WTC11 (cell line): Measurements from ENCODE around the gene FBN3. TPM values are rescaled to one million over a fixed set of nuclear protein-coding genes. Genes with fewer than 3 reads are reported as not detected.

Experiments used
- ATAC-seq: fragments of 200-7000 bp; cut with Tn5 transposase; 2 replicates; pipeline ENCODE4 v1.10.0; 2021; ENCODE audit warnings: mild to moderate bottlenecking, moderate library complexity
- CTCF ChIA-PET: fragments of 300-600 bp; sonication (Branson Sonifier 250); formaldehyde crosslinking; loops from one replicate; lab custom pipeline; 2021; ENCODE audit warnings: antibody characterized with exemption; lab: Charles Lee
- POLR2A ChIA-PET: fragments of 350-600 bp; sonication (Branson Sonifier 250); formaldehyde crosslinking; loops from one replicate; lab custom pipeline; 2021; ENCODE audit warnings: antibody characterized with exemption; lab: Charles Lee
- DNase-seq: peaks from one replicate; pipeline ENCODE4 v3.0.0; 2021; ENCODE audit warnings: low spot score
- H3K27ac Mint-ChIP-seq: 2 replicates; pipeline ENCODE4 v1.8.0; 2021; ENCODE audit warnings: mixed read lengths
- H3K27me3 Mint-ChIP-seq: 2 replicates; pipeline ENCODE4 v1.8.0; 2021; ENCODE audit warnings: low read depth, mild to moderate bottlenecking, moderate library complexity, mixed read lengths
- H3K36me3 Mint-ChIP-seq: 2 replicates; pipeline ENCODE4 v1.8.0; 2021; ENCODE audit warnings: mixed read lengths
- H3K4me1 Mint-ChIP-seq: 2 replicates; pipeline ENCODE4 v1.8.0; 2022; ENCODE audit warnings: mixed read lengths
- H3K4me3 Mint-ChIP-seq: 2 replicates; pipeline ENCODE4 v1.8.0; 2021; ENCODE audit warnings: mild to moderate bottlenecking, moderate library complexity, mixed read lengths
- H3K9me3 Mint-ChIP-seq: 2 replicates; pipeline ENCODE4 v1.8.0; 2021; ENCODE audit warnings: mixed read lengths
- AR ChIP-seq: fragments of 250-450 bp; sonication (Bioruptor Pico); IDR thresholded peaks from 2 replicates; pipeline ENCODE4 v1.9.0; 2021; ENCODE audit warnings: mild to moderate bottlenecking
- ARID4B ChIP-seq: sonication (generic); formaldehyde crosslinking; IDR thresholded peaks from 2 replicates; pipeline ENCODE4 v1.8.0; 2023; ENCODE audit warnings: missing genetic modification reagents, mild to moderate bottlenecking, borderline replicate concordance
- GABPB1 ChIP-seq: sonication (generic); formaldehyde crosslinking; IDR thresholded peaks from 2 replicates; pipeline ENCODE4 v1.8.1; 2023; ENCODE audit warnings: mild to moderate bottlenecking, missing genetic modification reagents
- NFYB ChIP-seq: sonication (generic); formaldehyde crosslinking; conservative IDR thresholded peaks from 2 replicates; pipeline ENCODE4 v1.8.0; 2022; ENCODE audit warnings: low read depth, missing genetic modification reagents
- PREB ChIP-seq: sonication (generic); formaldehyde crosslinking; IDR thresholded peaks from 2 replicates; pipeline ENCODE4 v1.8.1; 2022; ENCODE audit warnings: mild to moderate bottlenecking, missing genetic modification reagents, moderate library complexity, borderline replicate concordance
- PRRX2 ChIP-seq: fragments of 250-450 bp; sonication (Bioruptor Pico); IDR thresholded peaks from 2 replicates; pipeline ENCODE4 v1.8.0; 2021; ENCODE audit warnings: mild to moderate bottlenecking
- SOX15 ChIP-seq: fragments of 250-450 bp; sonication (Bioruptor Pico); IDR thresholded peaks from 2 replicates; pipeline ENCODE4 v1.9.0; 2021; ENCODE audit warnings: mild to moderate bottlenecking
- USF1 ChIP-seq: sonication (generic); formaldehyde crosslinking; IDR thresholded peaks from 2 replicates; pipeline ENCODE4 v1.8.0; 2022; ENCODE audit warnings: mild to moderate bottlenecking, missing genetic modification reagents
- USF2 ChIP-seq: sonication (generic); formaldehyde crosslinking; IDR thresholded peaks from 2 replicates; pipeline ENCODE4 v1.8.1; 2023; ENCODE audit warnings: mild to moderate bottlenecking, missing genetic modification reagents, moderate library complexity
- ZBTB21 ChIP-seq: sonication (generic); formaldehyde crosslinking; IDR thresholded peaks from 2 replicates; pipeline ENCODE4 v1.8.1; 2023; ENCODE audit warnings: mild to moderate bottlenecking, missing genetic modification reagents, borderline replicate concordance
- ZNF219 ChIP-seq: sonication (generic); formaldehyde crosslinking; IDR thresholded peaks from 2 replicates; pipeline ENCODE4 v1.8.0; 2023; ENCODE audit warnings: missing genetic modification reagents, mild to moderate bottlenecking, borderline replicate concordance
- ZNF232 ChIP-seq: sonication (generic); formaldehyde crosslinking; IDR thresholded peaks from 2 replicates; pipeline ENCODE4 v1.8.0; 2022; ENCODE audit warnings: mild to moderate bottlenecking, missing genetic modification reagents
- ZNF423 ChIP-seq: fragments of 250-450 bp; sonication (Bioruptor Pico); IDR thresholded peaks from 2 replicates; pipeline ENCODE4 v2.1.2; 2022; ENCODE audit warnings: mild to moderate bottlenecking, moderate library complexity
- ZNF532 ChIP-seq: fragments of 250-450 bp; sonication (Bioruptor Pico); IDR thresholded peaks from 2 replicates; pipeline ENCODE4 v1.9.0; 2021; ENCODE audit warnings: mild to moderate bottlenecking, borderline replicate concordance
- total RNA-seq: library from RNA; stranded (reverse); gene quantifications from 3 replicates; pipeline ENCODE4 v1.2.3, GENCODE V29; 2021

FBN3 gene
- total RNA-seq, 1 experiment from 2014 or later: 54.8 TPM

GRCh38 chr19:8093740-8094139, 55.7 kb downstream of the FBN3 start (continued):
- no peak for TF ChIP-seq ZBTB21 (CRISPR knock-in tag)
- TF ChIP-seq ZNF219 (CRISPR knock-in tag): no peak
- no peak for TF ChIP-seq SOX15 (CRISPR knock-in tag)
- no peak for TF ChIP-seq PREB (CRISPR knock-in tag)
- TF ChIP-seq GABPB1 (CRISPR knock-in tag): no peak
- no peak for TF ChIP-seq ARID4B (CRISPR knock-in tag)
- no peak for TF ChIP-seq NFYB (CRISPR knock-in tag)
- TF ChIP-seq, all 79 proteins: peak for 0

GRCh38 chr19:8090950-8091349, 58.4 kb downstream of the FBN3 start:
- Mint-ChIP-seq H3K27ac (no peak overlapping the region), H3K27me3 (no peaks in the 10 kb centered on the region; the same call in 1 of the 2 replicates), H3K4me1 (no peaks in the 10 kb centered on the region), H3K36me3 (peaks cover 53% of the 10 kb centered on the region), H3K4me3 (no peak overlapping the region), H3K9me3 (peaks cover 14% of the 10 kb centered on the region)
- ChIA-PET POLR2A (interaction anchor here (0.6 kb wide), 2 partner anchors 238 to 243 kb away, joined by 3 to 11 read pairs; no protein-coding TSS in a partner anchor), CTCF (interaction anchor here (1.1 kb wide), 1 partner anchor 88 kb away, joined by 3 read pairs; no protein-coding TSS in a partner anchor)
- ATAC-seq (no peak), DNase-seq (no peak)
- no peak for TF ChIP-seq ZNF423

- TF ChIP-seq PRRX2 (no peak), USF2 (CRISPR knock-in tag) (peak; percentile 77), USF1 (CRISPR knock-in tag) (peak; percentile 45; the same call in 1 of the 2 replicates), AR (CRISPR knock-in tag) (no peak), ZNF423 (no peak), ZNF232 (CRISPR knock-in tag) (no peak), ZNF532 (CRISPR knock-in tag) (no peak), NFYB (CRISPR knock-in tag) (peak; percentile 50)
- H3K4me3 Mint-ChIP-seq: no peak overlapping the region
- H3K36me3 Mint-ChIP-seq: peaks cover 45% of the 10 kb centered on the region
- POLR2A ChIA-PET: interaction anchor here (0.6 kb wide), 1 partner anchor 244 kb away, joined by 3 read pairs; no protein-coding TSS in a partner anchor
- DNase-seq: no peak
- no peaks in the 10 kb centered on the region for H3K4me1 Mint-ChIP-seq
- no peak overlapping the region for H3K27ac Mint-ChIP-seq
- H3K27me3 Mint-ChIP-seq: no peaks in the 10 kb centered on the region; the same call in 1 of the 2 replicates
- CTCF ChIA-PET: interaction anchor here (1.1 kb wide), 1 partner anchor 87 kb away, joined by 3 read pairs; no protein-coding TSS in a partner anchor
- peaks cover 5% of the 10 kb centered on the region for H3K9me3 Mint-ChIP-seq
- ATAC-seq: peak; percentile 41
Measured at GRCh38 chr19:8089664-8090601, 59.5 kb downstream of the FBN3 start.
